ENCODE measurements around the gene ZFR2. TPM values are rescaled to one million over a fixed set of nuclear protein-coding genes. Genes with fewer than 3 reads are reported as not detected.

ZFR2 gene
- total RNA-seq, 1 donor from 2014 or later: not detected

- no peak for TF ChIP-seq CTCF (IDR thresholded peaks at IDR 0.05; ENCODE audit: borderline replicate concordance)
- H3K4me1 ChIP-seq: peaks cover 11% of the 10 kb centered on the region
- peaks cover 33% of the 10 kb centered on the region for H3K27me3 ChIP-seq (ENCODE audit: low read depth)
- no peak for DNase-seq
- H3K9me3 ChIP-seq (replicated peaks): no peaks in the 10 kb centered on the region
- H3K36me3 ChIP-seq: no peaks in the 10 kb centered on the region
- no peak overlapping the region for H3K4me3 ChIP-seq
- intact Hi-C loops (cut with micrococcal nuclease): no loop called here
- H3K27ac ChIP-seq (replicated peaks): no peak overlapping the region
Measured at GRCh38 chr19:3822683-3823349, 46.0 kb downstream of the ZFR2 start.

- intact Hi-C loops (cut with micrococcal nuclease): no loop called here
- peaks cover 9% of the 10 kb centered on the region for H3K4me1 ChIP-seq
- H3K4me3 ChIP-seq: no peak overlapping the region
- peak; percentile 99 for TF ChIP-seq CTCF (IDR thresholded peaks at IDR 0.05; ENCODE audit: borderline replicate concordance)
- no peak overlapping the region for H3K27ac ChIP-seq (replicated peaks)
- peaks cover 26% of the 10 kb centered on the region for H3K27me3 ChIP-seq (ENCODE audit: low read depth)
- no peaks in the 10 kb centered on the region for H3K9me3 ChIP-seq (replicated peaks)
- peak; percentile 66 for DNase-seq
- no peaks in the 10 kb centered on the region for H3K36me3 ChIP-seq
Measured at GRCh38 chr19:3821857-3822364, 46.9 kb downstream of the ZFR2 start.

- no peak for TF ChIP-seq CTCF (IDR thresholded peaks at IDR 0.05; ENCODE audit: borderline replicate concordance)
- H3K4me3 ChIP-seq: no peak overlapping the region
- no peak overlapping the region for H3K27ac ChIP-seq (replicated peaks)
- no peaks in the 10 kb centered on the region for H3K36me3 ChIP-seq
- H3K27me3 ChIP-seq (ENCODE audit: low read depth): peaks cover 21% of the 10 kb centered on the region
- peaks cover 9% of the 10 kb centered on the region for H3K4me1 ChIP-seq
- no peak for DNase-seq
- intact Hi-C loops (cut with micrococcal nuclease): no loop called here
- no peaks in the 10 kb centered on the region for H3K9me3 ChIP-seq (replicated peaks)
Measured at GRCh38 chr19:3821156-3821555, 47.7 kb downstream of the ZFR2 start.

GRCh38 chr19:3819989-3820388 lies 48.8 kb downstream of the ZFR2 start:
- no peak for DNase-seq
- Histone ChIP-seq H3K4me1 (peaks cover 9% of the 10 kb centered on the region), H3K36me3 (no peaks in the 10 kb centered on the region), H3K4me3 (no peak overlapping the region), H3K9me3 (replicated peaks) (no peaks in the 10 kb centered on the region), H3K27me3 (ENCODE audit: low read depth) (peaks cover 19% of the 10 kb centered on the region), H3K27ac (replicated peaks) (no peak overlapping the region)
- no peak for TF ChIP-seq CTCF (IDR thresholded peaks at IDR 0.05; ENCODE audit: borderline replicate concordance)
- intact Hi-C loops (cut with micrococcal nuclease): no loop called here

GRCh38 chr19:3818918-3819317 lies 49.9 kb downstream of the ZFR2 start:
- no peaks in the 10 kb centered on the region for H3K9me3 ChIP-seq (replicated peaks)
- no peak overlapping the region for H3K4me3 ChIP-seq
- peaks cover 9% of the 10 kb centered on the region for H3K4me1 ChIP-seq
- intact Hi-C loops (cut with micrococcal nuclease): no loop called here
- H3K27ac ChIP-seq (replicated peaks): no peak overlapping the region
- H3K36me3 ChIP-seq: no peaks in the 10 kb centered on the region
- no peak for DNase-seq
- H3K27me3 ChIP-seq (ENCODE audit: low read depth): peaks cover 18% of the 10 kb centered on the region
- TF ChIP-seq CTCF (IDR thresholded peaks at IDR 0.05; ENCODE audit: borderline replicate concordance): no peak
